ENCODE data around the gene PKN1. TPM values are rescaled to one million over a fixed set of nuclear protein-coding genes. Genes with fewer than 3 reads are reported as not detected.

The PKN1 gene
- total and polyA plus RNA-seq, 2 experiments from 2014 or later, result 47.2 to 128 TPM

DNA sequence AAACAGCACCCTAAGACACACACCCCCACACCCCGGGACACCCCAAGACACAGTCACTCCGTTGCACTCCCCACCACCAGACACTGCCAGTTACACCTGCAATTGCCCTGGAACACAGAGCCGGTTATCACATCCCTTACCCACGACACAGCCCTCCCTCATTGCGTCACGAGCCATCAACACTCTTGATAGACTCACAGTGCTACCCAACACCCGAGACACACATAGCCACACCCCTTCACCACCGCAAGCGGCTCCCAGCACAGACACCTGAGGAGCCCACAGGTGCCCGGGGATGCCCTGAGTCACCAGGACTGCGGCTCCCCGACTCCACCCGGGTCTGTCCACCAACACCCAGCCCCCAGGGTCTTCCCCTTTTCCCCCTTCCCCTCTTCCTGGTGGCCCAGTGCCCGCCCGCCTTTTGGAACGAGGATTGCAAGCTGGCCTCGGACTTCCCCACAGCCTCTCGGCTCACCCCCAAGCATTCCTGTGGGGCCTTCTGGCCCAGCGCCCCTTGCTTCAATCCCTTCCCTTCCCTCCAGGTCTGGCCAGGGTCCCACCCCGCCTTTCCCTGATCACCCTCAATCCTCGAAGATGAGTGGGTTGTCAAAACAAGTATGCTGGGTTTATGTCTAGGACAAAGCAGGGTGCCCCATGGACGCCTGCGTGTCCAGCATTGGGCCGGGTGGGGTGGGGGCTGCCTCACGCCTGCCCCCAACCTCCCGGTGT, 43.7 kb downstream of the PKN1 start:
- no peaks in the 10 kb centered on the region for H3K9me2 ChIP-seq (ENCODE audit: insufficient read depth)
- no peaks in the 10 kb centered on the region for H4K20me1 ChIP-seq (ENCODE audit: insufficient read depth)
- peaks cover 11% of the 10 kb centered on the region for H3K4me1 ChIP-seq (ENCODE audit: insufficient read depth)
- H3K36me3 ChIP-seq (ENCODE audit: low read depth), result peaks cover 14% of the 10 kb centered on the region; the same call in 1 of the 2 replicates
- TF ChIP-seq EZH2phosphoT487 (IDR thresholded peaks at IDR 0.05; ENCODE audit: insufficient read depth, low read depth) (no peak), EZH2 (IDR thresholded peaks at IDR 0.05; ENCODE audit: insufficient read depth, poor library complexity, severe bottlenecking) (no peak)
- H3K27ac ChIP-seq, result no peak overlapping the region
- no peaks in the 10 kb centered on the region for H3K9me3 ChIP-seq (ENCODE audit: low read depth)
- no peaks in the 10 kb centered on the region for H3K79me2 ChIP-seq (ENCODE audit: insufficient read depth)
- peaks cover 6% of the 10 kb centered on the region; the same call in 1 of the 2 replicates for H3F3A ChIP-seq (ENCODE audit: insufficient read depth)
- H3K4me2 ChIP-seq (ENCODE audit: unreplicated experiment), result no peak overlapping the region
- H3K9ac ChIP-seq, result no peak overlapping the region
- in situ Hi-C loops (cut with MboI), result no loop called here
- H3K4me3 ChIP-seq, result no peak overlapping the region
- H3K27me3 ChIP-seq (replicated peaks; ENCODE audit: insufficient read depth), result no peaks in the 10 kb centered on the region
- peak; percentile 80 for DNase-seq
- H2AFZ ChIP-seq, result no peak overlapping the region
- 51 to 56% methylated on average over 19 to 26 of the region's 26 CpGs for WGBS, 2 experiments (ENCODE audit: low coverage in 1 of 2, low lambda C conversion rate in 2 of 2, missing lambda C conversion rate in 2 of 2)

DNA sequence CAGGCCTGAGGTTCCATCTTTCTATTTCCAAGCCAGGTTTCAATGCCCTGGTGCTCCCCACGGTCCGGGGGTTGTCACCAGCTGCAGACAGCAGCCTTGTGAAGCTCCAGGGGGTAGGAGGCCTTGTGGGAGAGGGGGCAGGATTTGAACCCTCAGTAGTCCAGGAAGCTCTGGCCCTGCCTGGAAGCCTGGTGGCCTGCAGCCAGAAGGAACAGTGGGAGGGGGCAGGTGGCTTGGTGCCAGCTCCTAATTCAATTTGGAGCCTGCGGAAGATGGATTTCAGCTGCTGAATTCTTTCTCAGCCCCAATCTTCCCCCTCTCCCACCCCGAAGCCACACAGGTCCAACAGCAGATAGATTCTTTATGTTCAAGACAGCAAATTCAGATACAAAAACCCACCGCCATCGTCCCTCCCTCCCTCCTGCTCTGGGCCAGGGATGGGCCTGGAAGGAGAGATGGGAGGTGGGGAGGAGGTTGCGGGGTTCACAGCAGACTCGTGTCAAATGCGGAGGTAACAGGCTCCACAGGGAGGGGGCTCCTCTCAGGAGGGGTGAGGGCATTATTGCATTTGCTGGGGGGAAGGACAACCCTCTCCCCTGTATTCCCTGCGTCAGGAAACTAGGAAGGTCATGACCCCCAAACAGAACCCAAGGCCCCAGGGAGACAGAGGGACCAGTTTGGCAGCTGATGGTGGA, 44.5 kb downstream of the PKN1 start:
- Histone ChIP-seq H3F3A (ENCODE audit: insufficient read depth) (peaks cover 6% of the 10 kb centered on the region; the same call in 1 of the 2 replicates), H3K9ac (no peak overlapping the region), H4K20me1 (ENCODE audit: insufficient read depth) (no peaks in the 10 kb centered on the region), H2AFZ (no peak overlapping the region), H3K27me3 (replicated peaks; ENCODE audit: insufficient read depth) (no peaks in the 10 kb centered on the region), H3K9me3 (ENCODE audit: low read depth) (no peaks in the 10 kb centered on the region), H3K36me3 (ENCODE audit: low read depth) (peaks cover 14% of the 10 kb centered on the region; the same call in 1 of the 2 replicates), H3K79me2 (ENCODE audit: insufficient read depth) (no peaks in the 10 kb centered on the region), H3K4me1 (ENCODE audit: insufficient read depth) (peaks cover 11% of the 10 kb centered on the region), H3K9me2 (ENCODE audit: insufficient read depth) (no peaks in the 10 kb centered on the region), H3K27ac (no peak overlapping the region), H3K4me3 (no peak overlapping the region), H3K4me2 (ENCODE audit: unreplicated experiment) (no peak overlapping the region)
- WGBS, 2 experiments (ENCODE audit: low coverage in 1 of 2, low lambda C conversion rate in 2 of 2, missing lambda C conversion rate in 2 of 2), result 78 to 81% methylated on average over 9 to 10 of the region's 10 CpGs
- DNase-seq, result no peak
- TF ChIP-seq EZH2 (IDR thresholded peaks at IDR 0.05; ENCODE audit: insufficient read depth, poor library complexity, severe bottlenecking) (no peak), EZH2phosphoT487 (IDR thresholded peaks at IDR 0.05; ENCODE audit: insufficient read depth, low read depth) (no peak)
- in situ Hi-C loops (cut with MboI), result no loop called here

DNA sequence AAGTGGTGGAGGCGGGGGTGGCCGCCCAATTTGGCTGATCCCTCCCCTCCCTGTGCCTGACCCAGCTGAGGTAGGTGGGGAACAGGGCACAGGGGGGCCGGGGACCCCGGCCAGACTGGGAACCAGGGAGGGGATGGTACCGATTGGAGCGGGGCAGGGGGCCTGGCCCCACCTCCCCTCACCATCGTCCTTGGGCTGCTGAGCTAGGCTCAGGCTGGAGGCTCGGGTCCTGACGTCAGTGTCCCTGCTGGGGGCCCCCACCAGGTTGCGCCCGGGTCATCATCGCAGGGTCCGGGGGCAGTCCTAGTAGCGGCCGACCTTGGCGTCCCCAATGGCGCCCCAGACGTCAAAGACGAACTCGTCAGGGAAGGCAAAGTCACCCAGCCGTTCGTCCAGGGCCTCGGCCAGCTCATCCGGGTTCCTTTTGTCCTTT, 45.0 kb downstream of the PKN1 start:
- Histone ChIP-seq H3K9ac (no peak overlapping the region), H2AFZ (no peak overlapping the region), H3K36me3 (ENCODE audit: low read depth) (peaks cover 14% of the 10 kb centered on the region; the same call in 1 of the 2 replicates), H3K27me3 (replicated peaks; ENCODE audit: insufficient read depth) (no peaks in the 10 kb centered on the region), H3K9me2 (ENCODE audit: insufficient read depth) (no peaks in the 10 kb centered on the region), H3F3A (ENCODE audit: insufficient read depth) (peaks cover 6% of the 10 kb centered on the region; the same call in 1 of the 2 replicates), H3K9me3 (ENCODE audit: low read depth) (no peaks in the 10 kb centered on the region), H3K4me1 (ENCODE audit: insufficient read depth) (peaks cover 11% of the 10 kb centered on the region), H3K4me3 (no peak overlapping the region), H3K79me2 (ENCODE audit: insufficient read depth) (no peaks in the 10 kb centered on the region), H3K4me2 (ENCODE audit: unreplicated experiment) (no peak overlapping the region), H4K20me1 (ENCODE audit: insufficient read depth) (no peaks in the 10 kb centered on the region), H3K27ac (no peak overlapping the region)
- 84 to 90% methylated on average over 15 to 21 of the region's 24 CpGs for WGBS, 2 experiments (ENCODE audit: low coverage in 1 of 2, low lambda C conversion rate in 2 of 2, missing lambda C conversion rate in 2 of 2)
- in situ Hi-C loops (cut with MboI), result no loop called here
- DNase-seq, result no peak
- TF ChIP-seq EZH2 (IDR thresholded peaks at IDR 0.05; ENCODE audit: insufficient read depth, poor library complexity, severe bottlenecking), result no peak
- no peak for TF ChIP-seq EZH2phosphoT487 (IDR thresholded peaks at IDR 0.05; ENCODE audit: insufficient read depth, low read depth)

DNA sequence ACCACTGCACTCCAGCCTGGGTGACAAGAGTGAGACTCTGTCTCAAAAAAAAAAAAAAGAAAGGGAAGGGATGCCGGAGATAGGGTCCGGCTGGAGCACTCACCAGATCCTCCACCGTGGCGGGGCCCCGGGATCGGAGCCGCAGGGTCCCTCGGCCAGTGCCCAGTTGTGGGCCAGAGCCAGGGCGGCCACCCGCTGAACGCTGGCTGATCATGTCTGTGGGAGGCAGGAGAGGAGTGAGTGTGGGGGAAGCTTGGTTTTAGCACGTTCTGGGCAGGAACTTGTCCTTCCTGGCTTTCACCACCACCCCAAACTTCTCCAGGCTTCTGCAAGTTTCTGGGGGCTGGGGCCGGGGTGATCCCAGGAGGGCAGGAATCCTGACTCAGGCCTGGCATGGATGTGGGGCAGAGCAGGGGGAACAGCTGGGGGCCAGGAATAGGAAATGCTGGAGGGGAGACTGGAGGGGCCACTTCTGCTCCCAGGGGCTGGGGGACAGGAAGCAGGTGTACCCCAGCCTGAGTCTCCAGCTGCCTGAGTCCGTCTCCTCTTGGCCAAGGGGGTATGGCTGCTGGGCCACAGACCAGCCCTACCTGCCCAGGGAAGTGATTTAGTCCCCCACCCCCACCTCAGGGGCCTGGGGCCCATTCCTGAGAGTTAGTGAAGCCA, 46.3 kb downstream of the PKN1 start:
- Histone ChIP-seq H3K4me1 (ENCODE audit: insufficient read depth) (peaks cover 11% of the 10 kb centered on the region), H3F3A (ENCODE audit: insufficient read depth) (peaks cover 6% of the 10 kb centered on the region; the same call in 1 of the 2 replicates), H3K4me2 (ENCODE audit: unreplicated experiment) (no peak overlapping the region), H3K9ac (no peak overlapping the region), H2AFZ (no peak overlapping the region), H3K79me2 (ENCODE audit: insufficient read depth) (peaks cover 4% of the 10 kb centered on the region; the same call in 1 of the 2 replicates), H3K4me3 (no peak overlapping the region), H3K9me3 (ENCODE audit: low read depth) (no peaks in the 10 kb centered on the region), H3K9me2 (ENCODE audit: insufficient read depth) (no peaks in the 10 kb centered on the region), H4K20me1 (ENCODE audit: insufficient read depth) (no peaks in the 10 kb centered on the region), H3K36me3 (ENCODE audit: low read depth) (peaks cover 14% of the 10 kb centered on the region; the same call in 1 of the 2 replicates), H3K27me3 (replicated peaks; ENCODE audit: insufficient read depth) (no peaks in the 10 kb centered on the region), H3K27ac (no peak overlapping the region)
- DNase-seq, result no peak
- in situ Hi-C loops (cut with MboI), result no loop called here
- WGBS, 2 experiments (ENCODE audit: low coverage in 1 of 2, low lambda C conversion rate in 2 of 2, missing lambda C conversion rate in 2 of 2), result 96 to 97% methylated on average over 12 to 14 of the region's 14 CpGs
- TF ChIP-seq EZH2phosphoT487 (IDR thresholded peaks at IDR 0.05; ENCODE audit: insufficient read depth, low read depth), result no peak
- TF ChIP-seq EZH2 (IDR thresholded peaks at IDR 0.05; ENCODE audit: insufficient read depth, poor library complexity, severe bottlenecking), result no peak

Measured in GM23248 (cell line).